ENCODE measurements around the gene LGALS14.

Gene LGALS14

DNA sequence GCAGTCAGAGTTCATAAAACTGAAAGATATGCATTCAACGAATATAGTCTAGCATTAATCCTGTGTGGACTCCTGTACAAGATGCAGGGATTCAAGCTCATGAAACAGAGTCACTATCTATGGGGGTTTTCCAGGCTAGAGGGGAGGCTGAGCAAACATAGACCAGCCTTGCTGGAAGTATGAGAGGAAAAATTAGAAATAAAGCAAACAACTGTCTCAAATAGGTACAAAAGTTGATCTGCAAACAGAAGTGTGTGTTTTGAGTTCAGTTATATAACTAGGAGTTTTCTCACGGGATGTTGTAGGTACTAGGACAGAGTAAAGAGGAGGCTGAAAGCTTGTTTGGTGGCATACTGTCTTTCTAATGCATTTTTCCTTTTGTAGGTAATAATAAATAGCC, 8.5 kb upstream of the LGALS14 start (continued):
- TF ChIP-seq, protein P1, sequence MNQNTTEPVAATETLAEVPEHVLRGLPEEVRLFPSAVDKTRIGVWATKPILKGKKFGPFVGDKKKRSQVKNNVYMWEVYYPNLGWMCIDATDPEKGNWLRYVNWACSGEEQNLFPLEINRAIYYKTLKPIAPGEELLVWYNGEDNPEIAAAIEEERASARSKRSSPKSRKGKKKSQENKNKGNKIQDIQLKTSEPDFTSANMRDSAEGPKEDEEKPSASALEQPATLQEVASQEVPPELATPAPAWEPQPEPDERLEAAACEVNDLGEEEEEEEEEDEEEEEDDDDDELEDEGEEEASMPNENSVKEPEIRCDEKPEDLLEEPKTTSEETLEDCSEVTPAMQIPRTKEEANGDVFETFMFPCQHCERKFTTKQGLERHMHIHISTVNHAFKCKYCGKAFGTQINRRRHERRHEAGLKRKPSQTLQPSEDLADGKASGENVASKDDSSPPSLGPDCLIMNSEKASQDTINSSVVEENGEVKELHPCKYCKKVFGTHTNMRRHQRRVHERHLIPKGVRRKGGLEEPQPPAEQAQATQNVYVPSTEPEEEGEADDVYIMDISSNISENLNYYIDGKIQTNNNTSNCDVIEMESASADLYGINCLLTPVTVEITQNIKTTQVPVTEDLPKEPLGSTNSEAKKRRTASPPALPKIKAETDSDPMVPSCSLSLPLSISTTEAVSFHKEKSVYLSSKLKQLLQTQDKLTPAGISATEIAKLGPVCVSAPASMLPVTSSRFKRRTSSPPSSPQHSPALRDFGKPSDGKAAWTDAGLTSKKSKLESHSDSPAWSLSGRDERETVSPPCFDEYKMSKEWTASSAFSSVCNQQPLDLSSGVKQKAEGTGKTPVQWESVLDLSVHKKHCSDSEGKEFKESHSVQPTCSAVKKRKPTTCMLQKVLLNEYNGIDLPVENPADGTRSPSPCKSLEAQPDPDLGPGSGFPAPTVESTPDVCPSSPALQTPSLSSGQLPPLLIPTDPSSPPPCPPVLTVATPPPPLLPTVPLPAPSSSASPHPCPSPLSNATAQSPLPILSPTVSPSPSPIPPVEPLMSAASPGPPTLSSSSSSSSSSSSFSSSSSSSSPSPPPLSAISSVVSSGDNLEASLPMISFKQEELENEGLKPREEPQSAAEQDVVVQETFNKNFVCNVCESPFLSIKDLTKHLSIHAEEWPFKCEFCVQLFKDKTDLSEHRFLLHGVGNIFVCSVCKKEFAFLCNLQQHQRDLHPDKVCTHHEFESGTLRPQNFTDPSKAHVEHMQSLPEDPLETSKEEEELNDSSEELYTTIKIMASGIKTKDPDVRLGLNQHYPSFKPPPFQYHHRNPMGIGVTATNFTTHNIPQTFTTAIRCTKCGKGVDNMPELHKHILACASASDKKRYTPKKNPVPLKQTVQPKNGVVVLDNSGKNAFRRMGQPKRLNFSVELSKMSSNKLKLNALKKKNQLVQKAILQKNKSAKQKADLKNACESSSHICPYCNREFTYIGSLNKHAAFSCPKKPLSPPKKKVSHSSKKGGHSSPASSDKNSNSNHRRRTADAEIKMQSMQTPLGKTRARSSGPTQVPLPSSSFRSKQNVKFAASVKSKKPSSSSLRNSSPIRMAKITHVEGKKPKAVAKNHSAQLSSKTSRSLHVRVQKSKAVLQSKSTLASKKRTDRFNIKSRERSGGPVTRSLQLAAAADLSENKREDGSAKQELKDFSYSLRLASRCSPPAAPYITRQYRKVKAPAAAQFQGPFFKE (tag by site-specific recombination; IDR thresholded peaks at IDR 0.05; ENCODE audit: borderline replicate concordance): no peak
- TF ChIP-seq ZNF302 (tag by site-specific recombination; IDR thresholded peaks at IDR 0.05; ENCODE audit: low read depth): no peak
- TF ChIP-seq KLF1 (tag by site-specific recombination; IDR thresholded peaks at IDR 0.05): no peak
- TF ChIP-seq, protein P2, sequence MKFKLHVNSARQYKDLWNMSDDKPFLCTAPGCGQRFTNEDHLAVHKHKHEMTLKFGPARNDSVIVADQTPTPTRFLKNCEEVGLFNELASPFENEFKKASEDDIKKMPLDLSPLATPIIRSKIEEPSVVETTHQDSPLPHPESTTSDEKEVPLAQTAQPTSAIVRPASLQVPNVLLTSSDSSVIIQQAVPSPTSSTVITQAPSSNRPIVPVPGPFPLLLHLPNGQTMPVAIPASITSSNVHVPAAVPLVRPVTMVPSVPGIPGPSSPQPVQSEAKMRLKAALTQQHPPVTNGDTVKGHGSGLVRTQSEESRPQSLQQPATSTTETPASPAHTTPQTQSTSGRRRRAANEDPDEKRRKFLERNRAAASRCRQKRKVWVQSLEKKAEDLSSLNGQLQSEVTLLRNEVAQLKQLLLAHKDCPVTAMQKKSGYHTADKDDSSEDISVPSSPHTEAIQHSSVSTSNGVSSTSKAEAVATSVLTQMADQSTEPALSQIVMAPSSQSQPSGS (tag by site-specific recombination; IDR thresholded peaks at IDR 0.05; ENCODE audit: low read depth): no peak
- no peak for TF ChIP-seq ZNF121 (tag by site-specific recombination; IDR thresholded peaks at IDR 0.05)
- TF ChIP-seq ZNF837 (tag by site-specific recombination; IDR thresholded peaks at IDR 0.05): no peak

DNA sequence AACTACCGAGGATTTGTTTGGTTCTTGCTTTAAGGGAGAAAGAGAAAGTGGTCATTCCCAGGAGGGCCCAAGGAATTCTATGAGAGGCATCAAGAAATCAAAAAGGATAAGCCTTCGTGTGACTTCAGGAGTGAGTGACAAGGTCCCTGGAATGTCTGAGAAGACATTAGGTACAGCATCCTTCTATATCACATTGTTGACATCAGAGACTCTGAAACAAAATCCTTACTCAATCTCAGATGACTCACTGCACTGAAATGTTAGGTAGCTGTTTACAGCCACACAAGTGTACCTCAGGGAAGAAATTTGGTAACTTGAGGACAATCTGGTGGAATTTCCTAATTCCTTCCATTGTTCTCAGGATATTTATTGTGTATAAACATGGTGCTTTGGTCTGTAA, 7.9 kb upstream of the LGALS14 start:
- Histone ChIP-seq H3K9me3 (ENCODE audit: control insufficient read depth, insufficient read depth, low read depth, low read length) (no peaks in the 10 kb centered on the region), H3K4me3 (ENCODE audit: low read depth, low read length) (no peak overlapping the region), H3K4me1 (ENCODE audit: control insufficient read depth, insufficient read depth, low read length) (no peaks in the 10 kb centered on the region; the same call in 1 of the 2 replicates), H3K27ac (ENCODE audit: extremely low read depth, low read depth, low read length) (no peak overlapping the region), H3K36me3 (ENCODE audit: control insufficient read depth in 2 of 2, insufficient read depth in 1 of 2, low read length in 2 of 2) (no peaks in the 10 kb centered on the region)
- ChIA-PET CTCF (interaction anchor here (0.9 to 1.7 kb wide), 2 partner anchors 24 to 297 kb away, joined by 3 to 5 read pairs; no protein-coding TSS in a partner anchor), POLR2A (no interaction called here)
- TF ChIP-seq RBAK (tag by site-specific recombination; IDR thresholded peaks at IDR 0.05): no peak
- TF ChIP-seq WT1 (tag by site-specific recombination; IDR thresholded peaks at IDR 0.05): no peak
- TF ChIP-seq ZNF501 (tag by site-specific recombination; IDR thresholded peaks at IDR 0.05): no peak
- TF ChIP-seq ZNF707 (tag by site-specific recombination; IDR thresholded peaks at IDR 0.05): no peak
- no peak for TF ChIP-seq ZNF561 (tag by site-specific recombination; IDR thresholded peaks at IDR 0.05; ENCODE audit: borderline replicate concordance)
- TF ChIP-seq ZNF629 (tag by site-specific recombination; IDR thresholded peaks at IDR 0.05): peak; percentile 60; the same call in 1 of the 2 replicates
- TF ChIP-seq, protein P1 (tag by site-specific recombination; IDR thresholded peaks at IDR 0.05; ENCODE audit: borderline replicate concordance): no peak
- TF ChIP-seq SCRT1 (tag by site-specific recombination; IDR thresholded peaks at IDR 0.05; ENCODE audit: borderline replicate concordance): no peak
- peak; percentile 85 for TF ChIP-seq ZBTB21 (tag by site-specific recombination; IDR thresholded peaks at IDR 0.05)
- 0 out of 2 replicates have a peak, but pooled peaks have one; percentile 14 for TF ChIP-seq TSHZ1 (tag by site-specific recombination; IDR thresholded peaks at IDR 0.05; ENCODE audit: borderline replicate concordance)
- no peak for TF ChIP-seq ZNF155 (tag by site-specific recombination; IDR thresholded peaks at IDR 0.05)
- no peak for TF ChIP-seq ZNF311 (tag by site-specific recombination; IDR thresholded peaks at IDR 0.05; ENCODE audit: borderline replicate concordance)
- TF ChIP-seq KLF1 (tag by site-specific recombination; IDR thresholded peaks at IDR 0.05): no peak
- TF ChIP-seq ZNF292 (tag by site-specific recombination; IDR thresholded peaks at IDR 0.05; ENCODE audit: borderline replicate concordance, low read depth): no peak

Data from HEK293 (cell line).